H1 (cell line): ENCODE results near the gene LRPAP1. TPM values are rescaled to one million over a fixed set of nuclear protein-coding genes. Genes with fewer than 3 reads are reported as not detected.

ENCODE experiments used
- GTF2F1 ChIP-seq: IDR thresholded peaks from 2 replicates; pipeline ENCODE4 v1.6.1; 2012; ENCODE audit warnings: low read depth, low read length, improper control_type of control experiment, borderline replicate concordance
- RNF2 ChIP-seq: fragments of 200-900, 300-1000 bp; sonication (generic); IDR thresholded peaks from 2 replicates; pipeline ENCODE4 v1.7.1; 2016; ENCODE audit warnings: borderline replicate concordance, low read depth, mild to moderate bottlenecking, antibody characterized with exemption, low read length; ENCODE audit not compliant: poor library complexity, severe bottlenecking; ENCODE audit errors: missing control alignments
- SIX5 ChIP-seq: IDR thresholded peaks from 2 replicates; pipeline ENCODE4 v1.6.1; 2011; ENCODE audit warnings: mild to moderate bottlenecking, low read depth, low read length
- polyA plus RNA-seq, 7 experiments: library from polyadenylated mRNA; depleted of rRNA in 3 of 7; stranded (reverse) in 5 of 7; unstranded in 2 of 7; fragments of >200 nt in 5 of 7; fragments of 200-250 nt in 2 of 7; gene quantifications; 1 replicate in 5 of 7; 2 replicates in 1 of 7; 4 replicates in 1 of 7; pipeline versions ENCODE4 v1.2.1 to v1.2.3, GENCODE V29; 2011 to 2013; ENCODE audit warnings: missing spikeins in 2 of 7, mixed read lengths in 2 of 7
- total RNA-seq: library from RNA; stranded (reverse); fragmentation: NEBNext Ultra II Directional; extraction: Animal tissue kit (Norgen Biotek cat#: 25700); gene quantifications from 2 replicates; pipeline ENCODE4 v1.2.1, GENCODE V29; 2021

LRPAP1 gene
- total and polyA plus RNA-seq, 2 of the 8 experiments (the other 6 are each of a cell fraction or from before 2014, with no cell fraction given), result 31.1 to 101 TPM

- TF ChIP-seq SIX5, result no peak
- TF ChIP-seq GTF2F1, result no peak
- TF ChIP-seq RNF2, result no peak
Measured at GRCh38 chr4:3468804-3469203, 63.4 kb downstream of the LRPAP1 start (continued).
